ENCODE results near the gene SLC4A5. TPM values are rescaled to one million over a fixed set of nuclear protein-coding genes. Genes with fewer than 3 reads are reported as not detected.

SLC4A5 gene
- total RNA-seq, 1 experiment from 2014 or later: 1.8 TPM

DNA sequence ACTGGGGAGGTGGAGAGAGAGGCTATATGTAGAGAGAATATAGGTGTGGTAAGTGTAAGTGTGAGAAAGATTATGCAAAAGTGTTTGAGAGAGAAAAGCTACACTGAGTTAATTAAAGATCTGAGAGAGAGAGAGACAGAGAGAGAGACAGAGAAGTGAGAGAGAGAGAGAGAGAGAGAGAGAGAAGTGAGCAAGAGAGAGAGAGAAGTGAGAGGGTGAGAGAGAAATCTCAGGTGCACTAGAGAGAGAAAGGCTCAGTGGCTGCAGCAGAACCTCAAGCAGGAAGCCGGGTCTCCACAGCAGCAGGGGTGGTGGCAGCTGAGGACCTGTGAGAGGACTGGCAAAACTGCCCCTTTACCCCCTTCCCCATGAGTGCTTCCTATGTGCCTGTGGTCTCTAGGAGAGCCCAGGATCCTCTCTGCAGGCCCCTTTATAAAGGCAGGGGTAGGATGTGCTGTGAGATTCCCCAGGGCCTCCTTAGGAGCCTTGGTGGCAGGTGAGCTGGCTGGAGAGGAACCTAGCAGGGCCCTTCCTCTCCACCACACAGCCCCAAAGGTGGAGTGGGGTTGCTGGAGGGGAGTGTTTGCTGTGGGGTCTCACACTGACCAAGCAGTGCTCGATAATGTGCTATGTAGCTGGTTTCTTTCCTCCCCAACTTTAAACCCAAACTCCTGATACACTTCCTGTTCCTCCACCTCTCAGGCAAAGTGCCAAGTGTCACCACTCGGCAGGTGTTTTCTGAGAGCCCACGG lies 52.6 kb downstream of the SLC4A5 start:
- CTCF ChIA-PET: interaction anchor here (2.4 kb wide), 1 partner anchor 44 kb away, joined by 12 read pairs; no protein-coding TSS in a partner anchor
- TF ChIP-seq OVOL2 (CRISPR knock-in tag; IDR thresholded peaks at IDR 0.05; ENCODE audit: borderline replicate concordance) (no peak), EMX1 (CRISPR knock-in tag; IDR thresholded peaks at IDR 0.05) (no peak), ESRRA (CRISPR knock-in tag; IDR thresholded peaks at IDR 0.05; ENCODE audit: borderline replicate concordance) (no peak), FOXP1 (CRISPR knock-in tag; IDR thresholded peaks at IDR 0.05; ENCODE audit: borderline replicate concordance) (no peak), ETV6 (CRISPR knock-in tag; IDR thresholded peaks at IDR 0.05) (no peak), NR3C1 (CRISPR knock-in tag; conservative IDR thresholded peaks at IDR 0.05; ENCODE audit: low read depth) (no peak), NR1H2 (CRISPR knock-in tag; IDR thresholded peaks at IDR 0.05) (no peak), ZNF423 (CRISPR knock-in tag; IDR thresholded peaks at IDR 0.05) (no peak)
- TF ChIP-seq, protein P1, sequence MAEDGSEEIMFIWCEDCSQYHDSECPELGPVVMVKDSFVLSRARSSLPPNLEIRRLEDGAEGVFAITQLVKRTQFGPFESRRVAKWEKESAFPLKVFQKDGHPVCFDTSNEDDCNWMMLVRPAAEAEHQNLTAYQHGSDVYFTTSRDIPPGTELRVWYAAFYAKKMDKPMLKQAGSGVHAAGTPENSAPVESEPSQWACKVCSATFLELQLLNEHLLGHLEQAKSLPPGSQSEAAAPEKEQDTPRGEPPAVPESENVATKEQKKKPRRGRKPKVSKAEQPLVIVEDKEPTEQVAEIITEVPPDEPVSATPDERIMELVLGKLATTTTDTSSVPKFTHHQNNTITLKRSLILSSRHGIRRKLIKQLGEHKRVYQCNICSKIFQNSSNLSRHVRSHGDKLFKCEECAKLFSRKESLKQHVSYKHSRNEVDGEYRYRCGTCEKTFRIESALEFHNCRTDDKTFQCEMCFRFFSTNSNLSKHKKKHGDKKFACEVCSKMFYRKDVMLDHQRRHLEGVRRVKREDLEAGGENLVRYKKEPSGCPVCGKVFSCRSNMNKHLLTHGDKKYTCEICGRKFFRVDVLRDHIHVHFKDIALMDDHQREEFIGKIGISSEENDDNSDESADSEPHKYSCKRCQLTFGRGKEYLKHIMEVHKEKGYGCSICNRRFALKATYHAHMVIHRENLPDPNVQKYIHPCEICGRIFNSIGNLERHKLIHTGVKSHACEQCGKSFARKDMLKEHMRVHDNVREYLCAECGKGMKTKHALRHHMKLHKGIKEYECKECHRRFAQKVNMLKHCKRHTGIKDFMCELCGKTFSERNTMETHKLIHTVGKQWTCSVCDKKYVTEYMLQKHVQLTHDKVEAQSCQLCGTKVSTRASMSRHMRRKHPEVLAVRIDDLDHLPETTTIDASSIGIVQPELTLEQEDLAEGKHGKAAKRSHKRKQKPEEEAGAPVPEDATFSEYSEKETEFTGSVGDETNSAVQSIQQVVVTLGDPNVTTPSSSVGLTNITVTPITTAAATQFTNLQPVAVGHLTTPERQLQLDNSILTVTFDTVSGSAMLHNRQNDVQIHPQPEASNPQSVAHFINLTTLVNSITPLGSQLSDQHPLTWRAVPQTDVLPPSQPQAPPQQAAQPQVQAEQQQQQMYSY (CRISPR knock-in tag; IDR thresholded peaks at IDR 0.05): no peak
- TF ChIP-seq, protein P2, sequence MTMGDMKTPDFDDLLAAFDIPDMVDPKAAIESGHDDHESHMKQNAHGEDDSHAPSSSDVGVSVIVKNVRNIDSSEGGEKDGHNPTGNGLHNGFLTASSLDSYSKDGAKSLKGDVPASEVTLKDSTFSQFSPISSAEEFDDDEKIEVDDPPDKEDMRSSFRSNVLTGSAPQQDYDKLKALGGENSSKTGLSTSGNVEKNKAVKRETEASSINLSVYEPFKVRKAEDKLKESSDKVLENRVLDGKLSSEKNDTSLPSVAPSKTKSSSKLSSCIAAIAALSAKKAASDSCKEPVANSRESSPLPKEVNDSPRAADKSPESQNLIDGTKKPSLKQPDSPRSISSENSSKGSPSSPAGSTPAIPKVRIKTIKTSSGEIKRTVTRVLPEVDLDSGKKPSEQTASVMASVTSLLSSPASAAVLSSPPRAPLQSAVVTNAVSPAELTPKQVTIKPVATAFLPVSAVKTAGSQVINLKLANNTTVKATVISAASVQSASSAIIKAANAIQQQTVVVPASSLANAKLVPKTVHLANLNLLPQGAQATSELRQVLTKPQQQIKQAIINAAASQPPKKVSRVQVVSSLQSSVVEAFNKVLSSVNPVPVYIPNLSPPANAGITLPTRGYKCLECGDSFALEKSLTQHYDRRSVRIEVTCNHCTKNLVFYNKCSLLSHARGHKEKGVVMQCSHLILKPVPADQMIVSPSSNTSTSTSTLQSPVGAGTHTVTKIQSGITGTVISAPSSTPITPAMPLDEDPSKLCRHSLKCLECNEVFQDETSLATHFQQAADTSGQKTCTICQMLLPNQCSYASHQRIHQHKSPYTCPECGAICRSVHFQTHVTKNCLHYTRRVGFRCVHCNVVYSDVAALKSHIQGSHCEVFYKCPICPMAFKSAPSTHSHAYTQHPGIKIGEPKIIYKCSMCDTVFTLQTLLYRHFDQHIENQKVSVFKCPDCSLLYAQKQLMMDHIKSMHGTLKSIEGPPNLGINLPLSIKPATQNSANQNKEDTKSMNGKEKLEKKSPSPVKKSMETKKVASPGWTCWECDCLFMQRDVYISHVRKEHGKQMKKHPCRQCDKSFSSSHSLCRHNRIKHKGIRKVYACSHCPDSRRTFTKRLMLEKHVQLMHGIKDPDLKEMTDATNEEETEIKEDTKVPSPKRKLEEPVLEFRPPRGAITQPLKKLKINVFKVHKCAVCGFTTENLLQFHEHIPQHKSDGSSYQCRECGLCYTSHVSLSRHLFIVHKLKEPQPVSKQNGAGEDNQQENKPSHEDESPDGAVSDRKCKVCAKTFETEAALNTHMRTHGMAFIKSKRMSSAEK (CRISPR knock-in tag; IDR thresholded peaks at IDR 0.05; ENCODE audit: borderline replicate concordance): no peak
- TF ChIP-seq, protein P3, sequence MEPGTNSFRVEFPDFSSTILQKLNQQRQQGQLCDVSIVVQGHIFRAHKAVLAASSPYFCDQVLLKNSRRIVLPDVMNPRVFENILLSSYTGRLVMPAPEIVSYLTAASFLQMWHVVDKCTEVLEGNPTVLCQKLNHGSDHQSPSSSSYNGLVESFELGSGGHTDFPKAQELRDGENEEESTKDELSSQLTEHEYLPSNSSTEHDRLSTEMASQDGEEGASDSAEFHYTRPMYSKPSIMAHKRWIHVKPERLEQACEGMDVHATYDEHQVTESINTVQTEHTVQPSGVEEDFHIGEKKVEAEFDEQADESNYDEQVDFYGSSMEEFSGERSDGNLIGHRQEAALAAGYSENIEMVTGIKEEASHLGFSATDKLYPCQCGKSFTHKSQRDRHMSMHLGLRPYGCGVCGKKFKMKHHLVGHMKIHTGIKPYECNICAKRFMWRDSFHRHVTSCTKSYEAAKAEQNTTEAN (CRISPR knock-in tag; IDR thresholded peaks at IDR 0.05): no peak
- TF ChIP-seq, protein P4, sequence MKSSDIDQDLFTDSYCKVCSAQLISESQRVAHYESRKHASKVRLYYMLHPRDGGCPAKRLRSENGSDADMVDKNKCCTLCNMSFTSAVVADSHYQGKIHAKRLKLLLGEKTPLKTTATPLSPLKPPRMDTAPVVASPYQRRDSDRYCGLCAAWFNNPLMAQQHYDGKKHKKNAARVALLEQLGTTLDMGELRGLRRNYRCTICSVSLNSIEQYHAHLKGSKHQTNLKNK (CRISPR knock-in tag; IDR thresholded peaks at IDR 0.05): no peak
- TF ChIP-seq, protein P5, sequence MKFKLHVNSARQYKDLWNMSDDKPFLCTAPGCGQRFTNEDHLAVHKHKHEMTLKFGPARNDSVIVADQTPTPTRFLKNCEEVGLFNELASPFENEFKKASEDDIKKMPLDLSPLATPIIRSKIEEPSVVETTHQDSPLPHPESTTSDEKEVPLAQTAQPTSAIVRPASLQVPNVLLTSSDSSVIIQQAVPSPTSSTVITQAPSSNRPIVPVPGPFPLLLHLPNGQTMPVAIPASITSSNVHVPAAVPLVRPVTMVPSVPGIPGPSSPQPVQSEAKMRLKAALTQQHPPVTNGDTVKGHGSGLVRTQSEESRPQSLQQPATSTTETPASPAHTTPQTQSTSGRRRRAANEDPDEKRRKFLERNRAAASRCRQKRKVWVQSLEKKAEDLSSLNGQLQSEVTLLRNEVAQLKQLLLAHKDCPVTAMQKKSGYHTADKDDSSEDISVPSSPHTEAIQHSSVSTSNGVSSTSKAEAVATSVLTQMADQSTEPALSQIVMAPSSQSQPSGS (CRISPR knock-in tag; IDR thresholded peaks at IDR 0.05; ENCODE audit: borderline replicate concordance, low read depth): no peak
- no peak overlapping the region for H3K27ac Mint-ChIP-seq

More for the DNA sequence above, 52.6 kb downstream of the SLC4A5 start:
- DNase-seq (ENCODE audit: low spot score) (no peak), ATAC-seq (no peak)
- POLR2A ChIA-PET: no interaction called here
- peaks cover 3% of the 10 kb centered on the region for H3K27me3 Mint-ChIP-seq (ENCODE audit: low read depth)
- no peaks in the 10 kb centered on the region for H3K4me1 Mint-ChIP-seq
- H3K36me3 Mint-ChIP-seq: no peaks in the 10 kb centered on the region
- H3K4me3 Mint-ChIP-seq: no peak overlapping the region
- H3K9me3 Mint-ChIP-seq: no peaks in the 10 kb centered on the region
